KMS-11 (cell line): ENCODE results near the gene SEMA3D.

Experiments used
- H2AFZ ChIP-seq: fragments of 200-600 bp; sonication (generic); 2 replicates; pipeline ENCODE4 v1.6.1; 2016; ENCODE audit warnings: antibody characterized with exemption, mixed run types, low read depth
- H3K27ac ChIP-seq: fragments of 200-600 bp; sonication (generic); 2 replicates; pipeline ENCODE4 v1.6.1; 2016; ENCODE audit warnings: mild to moderate bottlenecking, mixed run types
- H3K27me3 ChIP-seq: fragments of 200-600 bp; sonication (generic); 2 replicates; pipeline ENCODE4 v1.6.1; 2017; ENCODE audit warnings: mild to moderate bottlenecking, low read depth, mixed run types, moderate library complexity; ENCODE audit not compliant: insufficient read depth
- H3K36me3 ChIP-seq: fragments of 200-600 bp; sonication (generic); 2 replicates; pipeline ENCODE4 v1.6.1; 2017; ENCODE audit warnings: mild to moderate bottlenecking, mixed run types; ENCODE audit not compliant: insufficient read depth
- H3K4me1 ChIP-seq: fragments of 200-600 bp; sonication (generic); 2 replicates; pipeline ENCODE4 v1.6.1; 2016; ENCODE audit warnings: mild to moderate bottlenecking, low read depth, mixed run types; ENCODE audit not compliant: poor library complexity, severe bottlenecking
- H3K4me2 ChIP-seq: fragments of 200-600 bp; sonication (generic); 2 replicates; pipeline ENCODE4 v1.7.0; 2016; ENCODE audit warnings: mild to moderate bottlenecking, mixed run types
- H3K4me3 ChIP-seq: fragments of 200-600 bp; sonication (generic); IDR thresholded peaks from 2 replicates; pipeline ENCODE4 v1.6.1; 2017; ENCODE audit warnings: low read depth, low read length, mixed read lengths; ENCODE audit not compliant: insufficient read depth
- H3K79me2 ChIP-seq: fragments of 200-600 bp; sonication (generic); 2 replicates; pipeline ENCODE4 v1.6.1; 2016; ENCODE audit warnings: low read depth, mixed run types; ENCODE audit not compliant: insufficient read depth
- H3K9ac ChIP-seq: fragments of 200-600 bp; sonication (generic); 2 replicates; pipeline ENCODE4 v1.6.1; 2016; ENCODE audit warnings: mild to moderate bottlenecking, mixed run types
- H4K20me1 ChIP-seq: fragments of 200-600 bp; sonication (generic); 2 replicates; pipeline ENCODE4 v1.6.1; 2016; ENCODE audit warnings: mild to moderate bottlenecking, mixed run types; ENCODE audit not compliant: insufficient read depth
- TF ChIP-seq, protein P1 (sequence below): fragments of 200-600 bp; sonication (generic); conservative IDR thresholded peaks from 2 replicates; pipeline ENCODE4 v1.6.1; 2017; ENCODE audit warnings: low read depth, mild to moderate bottlenecking, antibody characterized with exemption, low read length, moderate library complexity, mixed read lengths

Gene SEMA3D

DNA sequence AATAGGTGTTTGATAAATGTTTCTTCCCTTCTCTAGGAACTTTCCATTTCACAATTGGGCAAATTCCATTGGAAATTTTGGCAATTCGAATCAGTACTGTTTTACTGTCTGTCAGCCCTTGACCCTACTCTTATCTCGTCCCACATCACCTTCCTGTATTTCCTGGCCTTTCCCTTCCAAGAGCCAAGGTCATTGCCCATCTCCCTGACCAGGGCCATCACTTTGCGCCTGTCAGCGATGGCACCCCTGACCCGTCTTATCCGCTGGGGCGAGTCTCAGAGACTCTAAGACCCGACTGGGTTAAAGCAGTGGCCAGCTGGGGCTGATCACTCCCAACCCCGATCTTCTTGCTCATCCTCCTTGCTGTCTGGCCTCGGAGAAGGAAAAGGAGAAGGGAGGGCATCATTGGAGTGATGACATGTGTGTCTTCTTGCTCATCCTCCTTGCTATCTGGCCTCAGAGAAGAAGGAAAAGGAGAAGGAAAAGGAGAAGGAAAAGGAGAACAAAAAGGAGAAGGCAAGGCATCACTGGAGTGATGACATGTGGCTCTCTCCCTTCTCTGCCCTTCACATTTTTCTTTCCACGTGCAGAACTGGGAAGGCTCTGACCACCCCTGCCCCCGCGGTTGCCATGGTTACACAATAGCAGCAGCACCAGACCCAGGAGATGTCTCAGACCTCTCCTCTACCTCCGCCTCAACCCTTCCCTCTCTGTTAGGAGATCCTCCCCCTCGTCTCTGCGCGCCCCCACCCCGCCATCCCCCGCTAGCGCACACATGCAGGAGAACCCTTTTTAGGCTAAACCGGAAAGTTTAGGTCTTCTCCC, 2.0 kb downstream of the SEMA3D start:
- H3K9ac ChIP-seq = no peak overlapping the region
- H4K20me1 ChIP-seq = no peaks in the 10 kb centered on the region
- H3K4me3 ChIP-seq = no peak overlapping the region
- no peaks in the 10 kb centered on the region for H3K27me3 ChIP-seq
- H3K36me3 ChIP-seq = no peaks in the 10 kb centered on the region
- H3K79me2 ChIP-seq = no peaks in the 10 kb centered on the region
- H3K4me2 ChIP-seq = no peak overlapping the region; the same call in 1 of the 2 replicates
- H3K27ac ChIP-seq = no peak overlapping the region
- TF ChIP-seq, protein P1, sequence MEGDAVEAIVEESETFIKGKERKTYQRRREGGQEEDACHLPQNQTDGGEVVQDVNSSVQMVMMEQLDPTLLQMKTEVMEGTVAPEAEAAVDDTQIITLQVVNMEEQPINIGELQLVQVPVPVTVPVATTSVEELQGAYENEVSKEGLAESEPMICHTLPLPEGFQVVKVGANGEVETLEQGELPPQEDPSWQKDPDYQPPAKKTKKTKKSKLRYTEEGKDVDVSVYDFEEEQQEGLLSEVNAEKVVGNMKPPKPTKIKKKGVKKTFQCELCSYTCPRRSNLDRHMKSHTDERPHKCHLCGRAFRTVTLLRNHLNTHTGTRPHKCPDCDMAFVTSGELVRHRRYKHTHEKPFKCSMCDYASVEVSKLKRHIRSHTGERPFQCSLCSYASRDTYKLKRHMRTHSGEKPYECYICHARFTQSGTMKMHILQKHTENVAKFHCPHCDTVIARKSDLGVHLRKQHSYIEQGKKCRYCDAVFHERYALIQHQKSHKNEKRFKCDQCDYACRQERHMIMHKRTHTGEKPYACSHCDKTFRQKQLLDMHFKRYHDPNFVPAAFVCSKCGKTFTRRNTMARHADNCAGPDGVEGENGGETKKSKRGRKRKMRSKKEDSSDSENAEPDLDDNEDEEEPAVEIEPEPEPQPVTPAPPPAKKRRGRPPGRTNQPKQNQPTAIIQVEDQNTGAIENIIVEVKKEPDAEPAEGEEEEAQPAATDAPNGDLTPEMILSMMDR = no peak
- H2AFZ ChIP-seq = no peak overlapping the region
- H3K4me1 ChIP-seq = no peaks in the 10 kb centered on the region

DNA sequence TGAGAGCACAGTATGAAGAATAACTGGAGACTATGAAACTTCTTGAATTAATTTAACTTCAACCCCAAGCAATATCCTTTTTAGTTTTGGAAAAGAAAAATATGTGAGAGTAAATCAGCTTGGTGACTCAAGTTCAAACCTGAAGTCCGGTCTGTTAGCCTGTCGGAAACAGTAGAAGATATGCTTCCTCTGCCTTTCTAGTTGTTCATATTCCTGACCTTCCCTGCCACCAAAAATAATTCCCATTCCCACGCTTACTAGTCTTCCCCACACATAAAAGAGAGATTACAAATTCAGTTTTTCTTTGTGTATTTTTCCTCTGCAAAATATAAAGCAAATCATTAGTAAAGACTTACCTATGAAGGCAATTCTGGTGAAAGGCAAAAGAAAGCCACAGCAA, 3.6 kb downstream of the SEMA3D start:
- no peaks in the 10 kb centered on the region for H3K36me3 ChIP-seq
- no peak overlapping the region for H3K4me2 ChIP-seq
- TF ChIP-seq, protein P1 = no peak

DNA sequence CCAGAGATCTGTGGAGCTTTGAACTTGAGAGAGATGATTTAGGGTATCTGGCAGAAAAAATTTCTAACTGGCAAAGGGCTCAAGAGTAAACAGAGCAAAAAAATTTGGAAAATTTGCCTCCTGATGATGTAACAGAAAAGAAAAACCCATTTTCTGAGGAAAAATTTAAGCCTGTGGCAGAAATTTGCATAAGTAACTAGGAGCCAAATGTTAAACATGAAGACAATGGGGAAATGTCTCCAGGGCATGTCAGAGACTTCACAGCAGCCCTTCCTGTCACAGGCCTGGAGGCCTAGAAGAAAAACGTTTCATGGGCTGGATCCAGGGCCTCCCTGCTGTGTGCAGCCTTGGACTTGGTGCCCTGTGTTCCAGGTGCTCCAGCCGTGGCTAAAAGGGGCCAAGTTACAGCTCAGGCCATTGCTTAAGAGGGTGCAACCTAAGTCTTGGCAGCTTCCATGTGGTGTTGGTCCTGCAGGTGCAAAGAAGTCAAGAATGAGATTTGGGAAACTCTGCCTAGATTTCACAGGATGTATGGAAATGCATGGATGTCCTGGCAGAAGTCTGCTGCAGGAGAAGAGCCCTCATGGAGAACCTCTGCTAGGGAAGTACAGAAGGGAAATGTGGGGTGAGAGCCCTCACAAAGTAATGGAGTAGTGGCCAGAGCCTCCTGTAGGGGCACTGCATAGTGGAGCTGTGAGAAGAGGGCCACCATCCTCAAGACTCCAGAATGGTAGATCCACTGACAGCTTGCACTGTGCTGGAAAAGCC, 8.1 kb downstream of the SEMA3D start:
- no peak overlapping the region for H3K27ac ChIP-seq
- no peak overlapping the region for H3K9ac ChIP-seq
- no peak overlapping the region for H3K4me3 ChIP-seq
- no peaks in the 10 kb centered on the region for H4K20me1 ChIP-seq
- no peaks in the 10 kb centered on the region for H3K27me3 ChIP-seq
- TF ChIP-seq, protein P1 = no peak
- no peak overlapping the region for H2AFZ ChIP-seq
- no peak overlapping the region for H3K4me2 ChIP-seq
- no peaks in the 10 kb centered on the region for H3K4me1 ChIP-seq
- no peaks in the 10 kb centered on the region for H3K79me2 ChIP-seq
- no peaks in the 10 kb centered on the region for H3K36me3 ChIP-seq

More for the DNA sequence above, 3.6 kb downstream of the SEMA3D start:
- no peaks in the 10 kb centered on the region for H4K20me1 ChIP-seq
- H3K9ac ChIP-seq = no peak overlapping the region
- no peaks in the 10 kb centered on the region for H3K27me3 ChIP-seq
- no peak overlapping the region for H3K27ac ChIP-seq
- H3K4me1 ChIP-seq = no peaks in the 10 kb centered on the region
- H3K79me2 ChIP-seq = no peaks in the 10 kb centered on the region
- no peak overlapping the region for H2AFZ ChIP-seq
- no peak overlapping the region for H3K4me3 ChIP-seq

DNA sequence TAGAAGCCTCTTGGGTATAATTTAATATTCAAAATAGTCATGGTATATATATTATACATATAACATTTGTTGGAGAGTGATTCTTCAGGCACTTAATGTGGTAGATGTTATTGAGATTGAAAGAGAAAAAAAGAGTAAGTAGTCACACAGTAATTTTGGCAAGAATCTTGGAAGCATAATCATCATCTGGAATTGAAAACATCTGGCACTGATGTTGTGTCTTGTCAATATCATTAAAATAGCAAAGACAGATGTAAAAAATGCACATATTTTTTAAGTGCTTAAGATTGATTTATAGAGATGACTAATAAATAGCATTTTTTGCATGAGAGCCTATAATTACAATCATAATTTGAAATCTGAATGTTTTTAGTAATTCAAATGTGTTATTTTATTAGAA, 9.5 kb downstream of the SEMA3D start:
- no peak overlapping the region for H2AFZ ChIP-seq
- H3K4me2 ChIP-seq = no peak overlapping the region
- no peaks in the 10 kb centered on the region for H3K4me1 ChIP-seq
- no peaks in the 10 kb centered on the region for H3K27me3 ChIP-seq
- no peaks in the 10 kb centered on the region for H4K20me1 ChIP-seq
- no peak overlapping the region for H3K4me3 ChIP-seq
- TF ChIP-seq, protein P1 = no peak
- H3K79me2 ChIP-seq = no peaks in the 10 kb centered on the region
- H3K27ac ChIP-seq = no peak overlapping the region
- no peaks in the 10 kb centered on the region for H3K36me3 ChIP-seq
- no peak overlapping the region for H3K9ac ChIP-seq
